PC-3 (cell line): Measurements from ENCODE around the gene CEBPB. TPM values are rescaled to one million over a fixed set of nuclear protein-coding genes. Genes with fewer than 3 reads are reported as not detected.

Experiments
- ATAC-seq: fragments of 200-7000 bp; cut with Tn5 transposase; 2 replicates; pipeline ENCODE4 v1.9.1; 2020; ENCODE audit warnings: mild to moderate bottlenecking, moderate library complexity
- BruUV-seq: library from RNA; stranded (reverse); fragments of 400-500 nt; replicated peaks from 2 replicates; lab custom pipeline; 2021; lab: Mats Ljungman, UMichigan
- CTCF ChIA-PET: fragments of 300-600 bp; sonication (Branson Sonifier 250); formaldehyde crosslinking; loops from one replicate; lab custom pipeline; 2022; ENCODE audit warnings: antibody characterized with exemption; lab: Charles Lee
- POLR2A ChIA-PET: fragments of 300-600 bp; sonication (Branson Sonifier 250); formaldehyde crosslinking; loops from one replicate; lab custom pipeline; 2022; ENCODE audit warnings: antibody characterized with exemption; ENCODE audit not compliant: unreplicated experiment; lab: Charles Lee
- DNase-seq: peaks from one replicate; pipeline ENCODE4 v3.0.0-alpha.2; 2015
- H2AFZ ChIP-seq: fragments of 300-600 bp; sonication (generic); 2 replicates; pipeline ENCODE4 v1.6.0; 2016; ENCODE audit warnings: antibody characterized with exemption, low read length
- H3F3A ChIP-seq: fragments of 300-600 bp; sonication (generic); one replicate; pipeline ENCODE4 v1.6.0; 2017; ENCODE audit warnings: antibody characterized with exemption, low read length, control low read depth, mild to moderate bottlenecking; ENCODE audit not compliant: unreplicated experiment
- H3K27ac ChIP-seq: fragments of 300-600 bp; sonication (generic); 2 replicates; pipeline ENCODE4 v1.5.1; 2016; ENCODE audit warnings: mild to moderate bottlenecking, low read length
- H3K27me3 ChIP-seq: fragments of 300-600 bp; sonication (generic); 2 replicates; pipeline ENCODE4 v1.6.1; 2016; ENCODE audit warnings: low read length, mixed read lengths
- H3K36me3 ChIP-seq: fragments of 300-600 bp; sonication (generic); 2 replicates; pipeline ENCODE4 v1.6.1; 2016; ENCODE audit warnings: low read depth, mixed run types, low read length, mixed read lengths
- H3K4me1 ChIP-seq: fragments of 300-600 bp; sonication (generic); 2 replicates; pipeline ENCODE4 v1.5.1; 2016; ENCODE audit warnings: low read length; ENCODE audit not compliant: insufficient read depth
- H3K4me2 ChIP-seq: fragments of 300-600 bp; sonication (generic); 2 replicates; pipeline ENCODE4 v1.6.0; 2016; ENCODE audit warnings: low read length
- H3K4me3 ChIP-seq: fragments of 300-600 bp; sonication (generic); 2 replicates; pipeline ENCODE4 v1.5.1; 2016; ENCODE audit warnings: mild to moderate bottlenecking, low read length, mixed read lengths
- H3K79me2 ChIP-seq: fragments of 300-600 bp; sonication (generic); 2 replicates; pipeline ENCODE4 v1.6.1; 2017; ENCODE audit warnings: low read length, mixed read lengths
- H3K9ac ChIP-seq: fragments of 300-600 bp; sonication (generic); 2 replicates; pipeline ENCODE4 v1.6.0; 2016; ENCODE audit warnings: mild to moderate bottlenecking, low read length
- H3K9me2 ChIP-seq: fragments of 300-600 bp; sonication (generic); replicated peaks from 2 replicates; pipeline ENCODE4 v1.6.1; 2016; ENCODE audit warnings: mixed run types, low read length, mixed read lengths
- H3K9me3 ChIP-seq: fragments of 300-600 bp; sonication (generic); 2 replicates; pipeline ENCODE4 v1.6.1; 2016; ENCODE audit warnings: low read length, mixed read lengths
- H4K20me1 ChIP-seq: fragments of 300-600 bp; sonication (generic); 2 replicates; pipeline ENCODE4 v1.6.1; 2016; ENCODE audit warnings: low read length, mixed read lengths
- CTCF ChIP-seq: fragments of 300-600 bp; sonication (generic); conservative IDR thresholded peaks from 2 replicates; pipeline ENCODE4 v1.5.1; 2017; ENCODE audit warnings: antibody characterized with exemption, low read depth, mild to moderate bottlenecking, low read length
- EZH2 ChIP-seq: fragments of 300-600 bp; sonication (generic); IDR thresholded peaks from one replicate; pipeline ENCODE4 v1.6.1; 2017; ENCODE audit warnings: antibody characterized with exemption, mild to moderate bottlenecking, low read length; ENCODE audit not compliant: unreplicated experiment
- EZH2phosphoT487 ChIP-seq: fragments of 300-600 bp; sonication (generic); IDR thresholded peaks from 2 replicates; pipeline ENCODE4 v1.6.1; 2018; ENCODE audit warnings: mild to moderate bottlenecking, antibody characterized with exemption, low read length, borderline replicate concordance
- intact Hi-C: fragments of 100-400 bp; cut with micrococcal nuclease; formaldehyde crosslinking; loops from 2 replicates; pipeline ENCODE4 v1.9.0; 2023
- total RNA-seq: library from RNA; depleted of rRNA; stranded (reverse); fragments of >200 nt; gene quantifications from 2 replicates; pipeline ENCODE4 v1.2.3, GENCODE V29; 2014

CEBPB gene
- total RNA-seq, 1 experiment from 2014 or later: 103 TPM

GRCh38 chr20:50230184-50230583, 39.6 kb downstream of the CEBPB start:
- Histone ChIP-seq H3K79me2 (no peaks in the 10 kb centered on the region), H4K20me1 (no peaks in the 10 kb centered on the region), H3K9me3 (no peaks in the 10 kb centered on the region), H3K36me3 (no peaks in the 10 kb centered on the region), H2AFZ (no peak overlapping the region), H3K4me2 (no peak overlapping the region), H3K4me1 (peaks cover 17% of the 10 kb centered on the region), H3K9me2 (no peaks in the 10 kb centered on the region), H3K27ac (no peak overlapping the region), H3F3A (no peaks in the 10 kb centered on the region), H3K4me3 (no peak overlapping the region), H3K9ac (no peak overlapping the region), H3K27me3 (no peaks in the 10 kb centered on the region)
- intact Hi-C loops: no loop called here
- no peak for TF ChIP-seq EZH2
- no peak for TF ChIP-seq CTCF
- no peak for TF ChIP-seq EZH2phosphoT487
- DNase-seq (no peak), ATAC-seq (no peak)
- no TSS peak for BruUV-seq
- CTCF ChIA-PET: no interaction called here
- POLR2A ChIA-PET: no interaction called here

GRCh38 chr20:50230871-50231560, 40.4 kb downstream of the CEBPB start:
- no peaks in the 10 kb centered on the region for H4K20me1 ChIP-seq
- no peaks in the 10 kb centered on the region for H3K79me2 ChIP-seq
- H3F3A ChIP-seq: no peaks in the 10 kb centered on the region
- no peaks in the 10 kb centered on the region for H3K36me3 ChIP-seq
- H3K9me3 ChIP-seq: no peaks in the 10 kb centered on the region
- peaks cover 17% of the 10 kb centered on the region for H3K4me1 ChIP-seq
- CTCF ChIA-PET: no interaction called here
- intact Hi-C loops: no loop called here
- DNase-seq (no peak), ATAC-seq (no peak)
- H3K4me2 ChIP-seq: no peak overlapping the region
- no peak overlapping the region for H3K27ac ChIP-seq
- H3K27me3 ChIP-seq: no peaks in the 10 kb centered on the region
- POLR2A ChIA-PET: no interaction called here
- no TSS peak for BruUV-seq
- H3K4me3 ChIP-seq: no peak overlapping the region
- TF ChIP-seq EZH2: no peak
- no peak for TF ChIP-seq EZH2phosphoT487
- TF ChIP-seq CTCF: no peak
- H3K9me2 ChIP-seq: no peaks in the 10 kb centered on the region
- no peak overlapping the region for H2AFZ ChIP-seq
- no peak overlapping the region for H3K9ac ChIP-seq

- Histone ChIP-seq H3K4me2 (no peak overlapping the region), H3K27me3 (no peaks in the 10 kb centered on the region), H3K9me2 (no peaks in the 10 kb centered on the region), H3F3A (no peaks in the 10 kb centered on the region), H3K27ac (no peak overlapping the region), H2AFZ (no peak overlapping the region), H3K9ac (no peak overlapping the region), H3K4me3 (no peak overlapping the region), H3K36me3 (no peaks in the 10 kb centered on the region), H3K4me1 (peaks cover 12% of the 10 kb centered on the region), H4K20me1 (no peaks in the 10 kb centered on the region), H3K79me2 (no peaks in the 10 kb centered on the region), H3K9me3 (no peaks in the 10 kb centered on the region)
- ChIA-PET POLR2A (no interaction called here), CTCF (no interaction called here)
- no peak for TF ChIP-seq CTCF
- intact Hi-C loops: no loop called here
- DNase-seq (no peak), ATAC-seq (no peak)
- BruUV-seq: no TSS peak
Measured at GRCh38 chr20:50231854-50232253, 41.2 kb downstream of the CEBPB start.
